K562 (cell line): ENCODE measurements around the gene GRM3. TPM values are rescaled to one million over a fixed set of nuclear protein-coding genes. Genes with fewer than 3 reads are reported as not detected.

Experiments
- ATAC-seq: fragments of 200-7000 bp; cut with Tn5 transposase; 3 replicates; pipeline ENCODE4 v1.9.1; 2020; ENCODE audit warnings: moderate library complexity
- BruUV-seq: library from RNA; stranded (reverse); fragments of 400-500 nt; replicated peaks from 2 replicates; lab custom pipeline; 2021; lab: Mats Ljungman, UMichigan
- CTCF ChIA-PET: fragments of 300-600 bp; formaldehyde crosslinking; extraction: SDS; loops from one replicate; lab custom pipeline; 2021; ENCODE audit warnings: low intra/inter-chr PET ratio; lab: Yijun Ruan, JAX
- POLR2A ChIA-PET: fragments of 300-600, 350-650 bp; sonication (Branson Sonifier 250); formaldehyde crosslinking; extraction: SDS; loops from one replicate; lab custom pipeline; 2021; ENCODE audit warnings: antibody characterized with exemption, inconsistent platforms; lab: Yijun Ruan, JAX
- DNase-seq, 4 experiments: peaks; one replicate each; pipeline versions ENCODE4 v3.0.0 to v3.0.0-alpha.2; 2011 to 2018; ENCODE audit warnings: low spot score in 3 of 4, mixed read lengths in 3 of 4; ENCODE audit errors: extremely low read depth in 1 of 4
- FAIRE-seq: peaks from 2 replicates; lab custom pipeline; 2011; peaks lifted over from hg19 to GRCh38; lab: Jason Lieb, UNC
- H2AFZ ChIP-seq: 2 replicates; pipeline ENCODE4 v1.6.0; 2011; ENCODE audit warnings: low read depth, low read length, control low read depth, inconsistent platforms
- H3K27ac ChIP-seq: fragments of 200-600 bp; 3 replicates; pipeline ENCODE4 v1.8.0; 2011; ENCODE audit warnings: low read depth, mild to moderate bottlenecking, control low read depth, inconsistent platforms, low read length, moderate library complexity, mixed read lengths; ENCODE audit errors: extremely low read depth
- H3K27me3 ChIP-seq, 2 experiments: fragments of 300-600 bp in 1 of 2; 2 replicates in 1 of 2; 3 replicates in 1 of 2; pipeline versions ENCODE4 v1.6.0 to v1.8.0; 2011; ENCODE audit warnings: inconsistent platforms in 2 of 2, low read length in 2 of 2, mild to moderate bottlenecking in 1 of 2, mixed read lengths in 1 of 2, moderate library complexity in 1 of 2; ENCODE audit not compliant: control insufficient read depth in 2 of 2, insufficient read depth in 2 of 2
- H3K36me3 ChIP-seq: fragments of 300-600 bp; 3 replicates; pipeline ENCODE4 v1.8.0; 2011; ENCODE audit warnings: mild to moderate bottlenecking, low read length, inconsistent platforms; ENCODE audit not compliant: control insufficient read depth, insufficient read depth
- H3K4me1 ChIP-seq, 2 experiments: fragments of 200-600 bp in 1 of 2; replicated peaks in 1 of 2; 2 replicates in 1 of 2; 3 replicates in 1 of 2; pipeline versions ENCODE4 v1.5.1 to v1.8.0; 2011; ENCODE audit warnings: inconsistent platforms in 2 of 2, low read length in 2 of 2, mild to moderate bottlenecking in 1 of 2, mixed read lengths in 1 of 2, moderate library complexity in 1 of 2; ENCODE audit not compliant: control insufficient read depth in 2 of 2, insufficient read depth in 2 of 2
- H3K4me2 ChIP-seq: 2 replicates; pipeline ENCODE4 v1.6.1; 2011; ENCODE audit warnings: low read length, control low read depth, inconsistent platforms, mixed read lengths; ENCODE audit not compliant: insufficient read depth
- H3K4me3 ChIP-seq: fragments of 200-600 bp; sonication (generic), shearing (Covaris generic); 2 replicates; pipeline ENCODE4 v1.5.1; 2016; ENCODE audit warnings: control low read depth, inconsistent platforms
- H3K79me2 ChIP-seq: fragments of 200-600 bp; 3 replicates; pipeline ENCODE4 v1.8.0; 2011; ENCODE audit warnings: low read length, inconsistent platforms; ENCODE audit not compliant: control insufficient read depth, insufficient read depth
- H3K9ac ChIP-seq, 2 experiments: 2 replicates each; pipeline versions ENCODE4 v1.6.0 to v1.6.1; 2011; ENCODE audit warnings: low read depth in 2 of 2, low read length in 2 of 2, control low read depth in 1 of 2, inconsistent platforms in 1 of 2, mild to moderate bottlenecking in 1 of 2, mixed read lengths in 1 of 2; ENCODE audit not compliant: insufficient read depth in 1 of 2
- H3K9me1 ChIP-seq: one replicate; pipeline ENCODE4 v1.6.0; 2011; ENCODE audit warnings: inconsistent platforms, mild to moderate bottlenecking, low read length, moderate library complexity; ENCODE audit not compliant: control insufficient read depth, insufficient read depth
- H3K9me3 ChIP-seq: replicated peaks from 2 replicates; pipeline ENCODE4 v1.5.1; 2011; ENCODE audit warnings: low read depth, low read length, inconsistent platforms; ENCODE audit not compliant: control insufficient read depth, insufficient read depth
- H4K20me1 ChIP-seq: replicated peaks from 2 replicates; pipeline ENCODE4 v1.6.1; 2011; ENCODE audit warnings: low read length, inconsistent platforms, mixed read lengths; ENCODE audit not compliant: control insufficient read depth, insufficient read depth
- CXXC5 ChIP-seq: fragments of 250-450 bp; sonication (Bioruptor Pico); IDR thresholded peaks from 2 replicates; pipeline ENCODE4 v1.8.0; 2022; ENCODE audit warnings: inconsistent platforms, mild to moderate bottlenecking, moderate library complexity
- E4F1 ChIP-seq: fragments of 250-450 bp; sonication (Bioruptor Pico); IDR thresholded peaks from 2 replicates; pipeline ENCODE4 v1.5.0; 2021; ENCODE audit warnings: mild to moderate bottlenecking, borderline replicate concordance
- FOXK1 ChIP-seq: sonication (generic); formaldehyde crosslinking; IDR thresholded peaks from 2 replicates; pipeline ENCODE4 v1.8.0; 2022; ENCODE audit warnings: missing genetic modification reagents, mild to moderate bottlenecking, borderline replicate concordance
- MAFF ChIP-seq: IDR thresholded peaks from 2 replicates; pipeline ENCODE4 v1.6.1; 2012; ENCODE audit warnings: low read length, improper control_type of control experiment
- MECOM ChIP-seq: fragments of 250-450 bp; sonication (Bioruptor Pico); IDR thresholded peaks from 2 replicates; pipeline ENCODE4 v1.8.0; 2022; ENCODE audit warnings: inconsistent platforms
- RFX1 ChIP-seq: fragments of 450-650 bp; IDR thresholded peaks from 2 replicates; pipeline ENCODE4 v1.6.1; 2016; ENCODE audit warnings: mild to moderate bottlenecking, moderate library complexity
- STAT5B ChIP-seq: fragments of 250-450 bp; sonication (Bioruptor Pico); IDR thresholded peaks from 2 replicates; pipeline ENCODE4 v1.8.0; 2021; ENCODE audit warnings: mild to moderate bottlenecking, inconsistent platforms
- TAL1 ChIP-seq: fragments of 450-650 bp; IDR thresholded peaks from 2 replicates; pipeline ENCODE4 v1.6.1; 2016; ENCODE audit warnings: mild to moderate bottlenecking
- TEAD1 ChIP-seq, 2 experiments: fragments of 450-650 bp in 1 of 2; sonication (generic) in 1 of 2; formaldehyde crosslinking; IDR thresholded peaks; 2 replicates each; pipeline versions ENCODE4 v1.4.0 to v1.8.0; 2020 to 2022; ENCODE audit warnings: mild to moderate bottlenecking in 2 of 2, missing genetic modification reagents in 1 of 2
- TRIM25 ChIP-seq: fragments of 450-650 bp; IDR thresholded peaks from 2 replicates; pipeline ENCODE4 v1.7.0; 2016; ENCODE audit warnings: borderline replicate concordance
- TRIM28 ChIP-seq: fragments of 450-650 bp; IDR thresholded peaks from 2 replicates; pipeline ENCODE4 v1.6.1; 2017
- ZNF253 ChIP-seq: fragments of 250-450 bp; sonication (Bioruptor Pico); conservative IDR thresholded peaks from 2 replicates; pipeline ENCODE4 v1.6.1; 2021; ENCODE audit warnings: mild to moderate bottlenecking
- ZNF41 ChIP-seq: fragments of 250-450 bp; sonication (Bioruptor Pico); conservative IDR thresholded peaks from 2 replicates; pipeline ENCODE4 v1.4.0; 2020; ENCODE audit warnings: mild to moderate bottlenecking
- ZNF785 ChIP-seq: fragments of 250-450 bp; sonication (Bioruptor Pico); IDR thresholded peaks from 2 replicates; pipeline ENCODE4 v1.4.0; 2020; ENCODE audit warnings: mild to moderate bottlenecking
- WGBS: fragments of 100-300 bp; shearing (Covaris generic); methylation state at CpG from one replicate; pipeline ENCODE4 v1.1.6; 2016; ENCODE audit warnings: low coverage, mixed read lengths; ENCODE audit not compliant: insufficient coverage; ENCODE audit errors: missing lambda C conversion rate; 5-methylcytosine and 5-hydroxymethylcytosine counted together
- in situ Hi-C: fragments of 300-500 bp; cut with MboI; formaldehyde crosslinking; loops from 4 replicates; pipeline ENCODE4 v1.15.0; 2018; ENCODE audit warnings: inconsistent platforms, mixed read lengths
- intact Hi-C: fragments of 100-400 bp; cut with micrococcal nuclease; formaldehyde crosslinking; loops from 2 replicates; pipeline ENCODE4 v1.14.2; 2022
- polyA plus RNA-seq, 8 experiments: library from polyadenylated mRNA; depleted of rRNA in 4 of 8; stranded (reverse) in 5 of 8; unstranded in 3 of 8; fragments of >200 nt; fragmentation: Nextera tagmentation in 2 of 8; fragmentation: Illumina TruSeq in 1 of 8; extraction: Ambion mirVana in 2 of 8; extraction: Trizol in 1 of 8; gene quantifications; 2 replicates each; pipeline versions ENCODE4 v1.2.1 to v1.2.3, GENCODE V29; 2011 to 2014; ENCODE audit warnings: inconsistent platforms in 1 of 8, missing spikeins in 1 of 8
- total RNA-seq, 7 experiments: library from RNA; depleted of rRNA in 6 of 7; stranded (reverse); fragments of >200 nt in 6 of 7; fragmentation: Illumina TruSeq in 2 of 7; extraction: Trizol in 2 of 7; gene quantifications; 2 replicates each; pipeline versions ENCODE4 v1.2.1 to v1.2.3, GENCODE V29; 2011 to 2021; ENCODE audit warnings: low replicate concordance in 1 of 7
- TF ChIP-seq, protein P1 (sequence below): sonication (generic); formaldehyde crosslinking; IDR thresholded peaks from 2 replicates; pipeline ENCODE4 v1.8.1; 2023; ENCODE audit warnings: mild to moderate bottlenecking, missing genetic modification reagents

The GRM3 gene
- total and polyA plus RNA-seq, 9 of the 15 experiments (the other 6 are each of a cell fraction or from before 2014, with no cell fraction given): 0.03 to 0.08 (median 0.03) TPM; not detected in 6

DNA sequence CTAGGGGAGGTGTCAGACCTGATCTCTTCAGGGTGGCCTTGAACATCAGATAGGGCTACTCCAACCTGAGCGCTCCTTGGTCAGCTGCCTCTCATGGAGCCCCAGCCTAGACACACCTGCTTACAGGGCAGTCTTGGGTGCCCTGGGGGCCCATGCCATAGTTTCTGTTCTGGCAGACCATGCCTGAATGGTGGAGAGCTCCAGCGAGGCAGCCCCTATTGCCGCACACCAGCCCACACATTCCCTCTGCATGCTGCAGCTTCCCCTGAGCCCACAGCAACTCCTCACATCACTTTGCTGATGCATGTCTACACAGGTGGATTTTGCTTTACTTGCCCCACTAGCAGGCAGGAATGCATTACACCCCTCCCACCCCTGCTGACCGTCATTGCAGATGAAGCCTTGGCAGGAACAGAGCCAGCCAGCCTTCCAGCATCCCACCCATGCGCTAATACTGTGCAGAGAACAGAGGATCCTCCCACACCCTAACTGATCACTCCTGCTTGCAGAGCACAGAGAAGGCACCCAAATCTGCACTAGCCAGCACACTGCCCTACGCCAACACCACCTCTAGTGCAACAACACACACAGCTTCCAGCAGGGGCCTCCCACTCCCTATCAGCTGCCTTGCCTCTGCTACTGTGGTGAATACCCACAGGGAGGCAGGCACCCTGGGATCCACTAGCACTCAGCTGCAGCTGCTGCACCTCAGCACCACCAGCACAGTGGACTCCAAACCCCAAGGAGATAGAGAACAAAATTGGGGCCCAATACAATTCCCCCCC lies 43.0 kb upstream of the GRM3 start:
- H2AFZ ChIP-seq: no peak overlapping the region
- H3K36me3 ChIP-seq: no peaks in the 10 kb centered on the region
- H3K9ac ChIP-seq: no peak overlapping the region
- DNase-seq: no peak
- ChIA-PET CTCF (no interaction called here), POLR2A (no interaction called here)
- H3K27ac ChIP-seq: no peak overlapping the region
- H3K79me2 ChIP-seq: no peaks in the 10 kb centered on the region
- BruUV-seq: no TSS peak
- H3K4me2 ChIP-seq: no peak overlapping the region
- intact Hi-C loops: no loop called here
- H3K4me3 ChIP-seq: no peak overlapping the region
- no peak for TF ChIP-seq TRIM28
- TF ChIP-seq ZNF253 (CRISPR knock-in tag): no peak
- TF ChIP-seq CXXC5 (CRISPR knock-in tag): no peak
- TF ChIP-seq, protein P1, sequence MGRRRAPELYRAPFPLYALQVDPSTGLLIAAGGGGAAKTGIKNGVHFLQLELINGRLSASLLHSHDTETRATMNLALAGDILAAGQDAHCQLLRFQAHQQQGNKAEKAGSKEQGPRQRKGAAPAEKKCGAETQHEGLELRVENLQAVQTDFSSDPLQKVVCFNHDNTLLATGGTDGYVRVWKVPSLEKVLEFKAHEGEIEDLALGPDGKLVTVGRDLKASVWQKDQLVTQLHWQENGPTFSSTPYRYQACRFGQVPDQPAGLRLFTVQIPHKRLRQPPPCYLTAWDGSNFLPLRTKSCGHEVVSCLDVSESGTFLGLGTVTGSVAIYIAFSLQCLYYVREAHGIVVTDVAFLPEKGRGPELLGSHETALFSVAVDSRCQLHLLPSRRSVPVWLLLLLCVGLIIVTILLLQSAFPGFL (CRISPR knock-in tag): no peak
- TF ChIP-seq TAL1: no peak
- TF ChIP-seq TRIM25: no peak
- TF ChIP-seq RFX1: no peak
- no peak for TF ChIP-seq ZNF785 (CRISPR knock-in tag)
- no peak for TF ChIP-seq E4F1 (CRISPR knock-in tag)
- no peak for TF ChIP-seq STAT5B (CRISPR knock-in tag)
- TF ChIP-seq TEAD1 (CRISPR knock-in tag; IDR thresholded peaks at IDR 0.05): no peak
- TF ChIP-seq MECOM (CRISPR knock-in tag): no peak
- TF ChIP-seq ZNF41: no peak
- TF ChIP-seq FOXK1: no peak
- no peak for TF ChIP-seq MAFF
- H3K27me3 ChIP-seq: no peaks in the 10 kb centered on the region
- FAIRE-seq: no peak
- in situ Hi-C loops: no loop called here
- H3K4me1 ChIP-seq: no peaks in the 10 kb centered on the region
- no peaks in the 10 kb centered on the region for H4K20me1 ChIP-seq
- no peaks in the 10 kb centered on the region; the same call in none of the 2 replicates for H3K9me3 ChIP-seq
- WGBS: 2% methylated on average over 6 of the region's 6 CpGs
- no peaks in the 10 kb centered on the region for H3K9me1 ChIP-seq
- ATAC-seq: no peak
